ENCODE data around the gene GSTO1.

- no peak for TF ChIP-seq EZH2 (IDR thresholded peaks at IDR 0.05; ENCODE audit: borderline replicate concordance, insufficient read depth, low read depth, low read length, poor library complexity, severe bottlenecking)
- TF ChIP-seq CTCF (IDR thresholded peaks at IDR 0.05), result no peak
These were observed 32.2 kb downstream of the GSTO1 start for GRCh38 chr10:104286939-104287338.
